PC-3 (cell line): ENCODE data around the gene GLTPD2. TPM values are rescaled to one million over a fixed set of nuclear protein-coding genes. Genes with fewer than 3 reads are reported as not detected.

Experiments used
- ATAC-seq: fragments of 200-7000 bp; cut with Tn5 transposase; 2 replicates; pipeline ENCODE4 v1.9.1; 2020; ENCODE audit warnings: mild to moderate bottlenecking, moderate library complexity
- BruUV-seq: library from RNA; stranded (reverse); fragments of 400-500 nt; replicated peaks from 2 replicates; lab custom pipeline; 2021; lab: Mats Ljungman, UMichigan
- CTCF ChIA-PET: fragments of 300-600 bp; sonication (Branson Sonifier 250); formaldehyde crosslinking; loops from one replicate; lab custom pipeline; 2022; ENCODE audit warnings: antibody characterized with exemption; lab: Charles Lee
- POLR2A ChIA-PET: fragments of 300-600 bp; sonication (Branson Sonifier 250); formaldehyde crosslinking; loops from one replicate; lab custom pipeline; 2022; ENCODE audit warnings: antibody characterized with exemption; ENCODE audit not compliant: unreplicated experiment; lab: Charles Lee
- DNase-seq: peaks from one replicate; pipeline ENCODE4 v3.0.0-alpha.2; 2015
- H2AFZ ChIP-seq: fragments of 300-600 bp; sonication (generic); 2 replicates; pipeline ENCODE4 v1.6.0; 2016; ENCODE audit warnings: antibody characterized with exemption, low read length
- H3F3A ChIP-seq: fragments of 300-600 bp; sonication (generic); one replicate; pipeline ENCODE4 v1.6.0; 2017; ENCODE audit warnings: antibody characterized with exemption, low read length, control low read depth, mild to moderate bottlenecking; ENCODE audit not compliant: unreplicated experiment
- H3K27ac ChIP-seq: fragments of 300-600 bp; sonication (generic); 2 replicates; pipeline ENCODE4 v1.5.1; 2016; ENCODE audit warnings: mild to moderate bottlenecking, low read length
- H3K27me3 ChIP-seq: fragments of 300-600 bp; sonication (generic); 2 replicates; pipeline ENCODE4 v1.6.1; 2016; ENCODE audit warnings: low read length, mixed read lengths
- H3K36me3 ChIP-seq: fragments of 300-600 bp; sonication (generic); 2 replicates; pipeline ENCODE4 v1.6.1; 2016; ENCODE audit warnings: low read depth, mixed run types, low read length, mixed read lengths
- H3K4me1 ChIP-seq: fragments of 300-600 bp; sonication (generic); 2 replicates; pipeline ENCODE4 v1.5.1; 2016; ENCODE audit warnings: low read length; ENCODE audit not compliant: insufficient read depth
- H3K4me2 ChIP-seq: fragments of 300-600 bp; sonication (generic); 2 replicates; pipeline ENCODE4 v1.6.0; 2016; ENCODE audit warnings: low read length
- H3K4me3 ChIP-seq: fragments of 300-600 bp; sonication (generic); 2 replicates; pipeline ENCODE4 v1.5.1; 2016; ENCODE audit warnings: mild to moderate bottlenecking, low read length, mixed read lengths
- H3K79me2 ChIP-seq: fragments of 300-600 bp; sonication (generic); 2 replicates; pipeline ENCODE4 v1.6.1; 2017; ENCODE audit warnings: low read length, mixed read lengths
- H3K9ac ChIP-seq: fragments of 300-600 bp; sonication (generic); 2 replicates; pipeline ENCODE4 v1.6.0; 2016; ENCODE audit warnings: mild to moderate bottlenecking, low read length
- H3K9me2 ChIP-seq: fragments of 300-600 bp; sonication (generic); replicated peaks from 2 replicates; pipeline ENCODE4 v1.6.1; 2016; ENCODE audit warnings: mixed run types, low read length, mixed read lengths
- H3K9me3 ChIP-seq: fragments of 300-600 bp; sonication (generic); 2 replicates; pipeline ENCODE4 v1.6.1; 2016; ENCODE audit warnings: low read length, mixed read lengths
- H4K20me1 ChIP-seq: fragments of 300-600 bp; sonication (generic); 2 replicates; pipeline ENCODE4 v1.6.1; 2016; ENCODE audit warnings: low read length, mixed read lengths
- CTCF ChIP-seq: fragments of 300-600 bp; sonication (generic); conservative IDR thresholded peaks from 2 replicates; pipeline ENCODE4 v1.5.1; 2017; ENCODE audit warnings: antibody characterized with exemption, low read depth, mild to moderate bottlenecking, low read length
- EZH2 ChIP-seq: fragments of 300-600 bp; sonication (generic); IDR thresholded peaks from one replicate; pipeline ENCODE4 v1.6.1; 2017; ENCODE audit warnings: antibody characterized with exemption, mild to moderate bottlenecking, low read length; ENCODE audit not compliant: unreplicated experiment
- EZH2phosphoT487 ChIP-seq: fragments of 300-600 bp; sonication (generic); IDR thresholded peaks from 2 replicates; pipeline ENCODE4 v1.6.1; 2018; ENCODE audit warnings: mild to moderate bottlenecking, antibody characterized with exemption, low read length, borderline replicate concordance
- intact Hi-C: fragments of 100-400 bp; cut with micrococcal nuclease; formaldehyde crosslinking; loops from 2 replicates; pipeline ENCODE4 v1.9.0; 2023
- total RNA-seq: library from RNA; depleted of rRNA; stranded (reverse); fragments of >200 nt; gene quantifications from 2 replicates; pipeline ENCODE4 v1.2.3, GENCODE V29; 2014

GLTPD2 gene
- total RNA-seq, 1 experiment from 2014 or later: not detected

- H3K4me2 ChIP-seq: peak overlapping the region; percentile 95
- no peaks in the 10 kb centered on the region for H3K27me3 ChIP-seq
- H4K20me1 ChIP-seq: no peaks in the 10 kb centered on the region
- H3K27ac ChIP-seq: peak overlapping the region; percentile 77
- H3K9me2 ChIP-seq: no peaks in the 10 kb centered on the region
- no TSS peak for BruUV-seq
- POLR2A ChIA-PET: interaction anchor here (0.7 to 1.3 kb wide), 5 partner anchors 9 to 177 kb away, joined by 3 to 15 read pairs (median 4); partner anchors contain the start of gene SPAG7
- peak overlapping the region; percentile 74 for H3K9ac ChIP-seq
- TF ChIP-seq CTCF (peak; percentile 59), EZH2phosphoT487 (no peak)
- peak; percentile 81 for ATAC-seq
- DNase-seq: peak; percentile 78
- intact Hi-C loops: no loop called here
- H3K9me3 ChIP-seq: no peaks in the 10 kb centered on the region
- H3F3A ChIP-seq: no peaks in the 10 kb centered on the region
- peaks cover 8% of the 10 kb centered on the region for H3K79me2 ChIP-seq
- peaks cover 16% of the 10 kb centered on the region for H3K4me1 ChIP-seq
- CTCF ChIA-PET: interaction anchor here (0.6 to 1.0 kb wide), 8 partner anchors 17 to 150 kb away, joined by 3 to 8 read pairs (median 4); partner anchors contain the start of genes ARRB2, MED11, PLD2 and RNF167
- peak overlapping the region; percentile 89 for H3K4me3 ChIP-seq
- H3K36me3 ChIP-seq: no peaks in the 10 kb centered on the region
- H2AFZ ChIP-seq: peak overlapping the region; percentile 91
These were observed 1.4 kb downstream of the GLTPD2 start for GRCh38 chr17:4789951-4790704.

DNA sequence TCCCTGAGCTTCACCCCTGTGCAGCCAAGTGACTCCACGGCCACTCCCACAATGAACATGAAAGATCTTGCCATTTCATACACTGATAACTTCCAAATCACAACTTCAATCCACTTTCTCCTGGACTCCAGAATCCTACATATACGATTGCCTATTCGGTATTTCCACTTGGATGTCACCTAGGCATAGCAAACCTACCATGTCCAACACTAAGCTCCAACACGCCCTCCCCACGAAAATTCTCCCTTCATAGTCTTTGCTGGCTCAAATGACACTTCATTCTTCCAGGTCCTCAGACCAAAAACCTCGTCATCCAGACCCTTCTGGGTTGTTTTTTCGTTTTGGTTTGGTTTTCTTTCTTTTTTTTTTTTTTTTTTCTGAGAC is 1.9 kb downstream of the GLTPD2 start:
- Histone ChIP-seq H3K4me3 (peak overlapping the region; percentile 89), H3K9me2 (no peaks in the 10 kb centered on the region), H3K27me3 (no peaks in the 10 kb centered on the region), H4K20me1 (no peaks in the 10 kb centered on the region), H3K36me3 (no peaks in the 10 kb centered on the region), H3K4me2 (peak overlapping the region; percentile 95), H3F3A (no peaks in the 10 kb centered on the region), H3K9me3 (no peaks in the 10 kb centered on the region), H3K4me1 (peaks cover 14% of the 10 kb centered on the region), H3K27ac (peak overlapping the region; percentile 77), H3K9ac (peak overlapping the region; percentile 74), H2AFZ (peak overlapping the region; percentile 91), H3K79me2 (peaks cover 8% of the 10 kb centered on the region)
- DNase-seq (no peak), ATAC-seq (no peak)
- ChIA-PET POLR2A (interaction anchor here (0.9 to 1.3 kb wide), 2 partner anchors 9 to 177 kb away, joined by 3 to 8 read pairs; partner anchors contain the start of gene SPAG7), CTCF (interaction anchor here (0.6 to 1.0 kb wide), 7 partner anchors 16 to 149 kb away, joined by 3 to 8 read pairs (median 4); partner anchors contain the start of genes ARRB2, MED11, PLD2 and RNF167)
- TF ChIP-seq EZH2phosphoT487: no peak
- TF ChIP-seq EZH2: no peak
- no peak for TF ChIP-seq CTCF
- intact Hi-C loops: no loop called here
- BruUV-seq: no TSS peak
